Measurements from ENCODE around the gene TMEM116. TPM values are rescaled to one million over a fixed set of nuclear protein-coding genes. Genes with fewer than 3 reads are reported as not detected.

TMEM116 gene
- total and polyA plus RNA-seq, 2 donors (not counting 3 experiments of a cell fraction or from before 2014, with no cell fraction given) = 1.6 to 3.9 TPM

- Histone ChIP-seq H3K9me1 (replicated peaks; ENCODE audit: control insufficient read depth, extremely low read depth, insufficient read depth, low read length) (no peaks in the 10 kb centered on the region), H3K36me3 (ENCODE audit: control insufficient read depth in 2 of 2, extremely low read depth in 1 of 2, insufficient read depth in 2 of 2, low read length in 2 of 2) (peaks cover 19 to 35% of the 10 kb centered on the region in 2 experiments), H3K4me2 (ENCODE audit: insufficient read depth, low read length) (no peak overlapping the region), H3K27ac (ENCODE audit: insufficient read depth, low read depth, low read length) (no peak overlapping the region), H4K20me1 (replicated peaks; ENCODE audit: control insufficient read depth, extremely low read depth, insufficient read depth, low read length) (peaks cover 2% of the 10 kb centered on the region), H3K27me3 (ENCODE audit: control insufficient read depth in 2 of 2, insufficient read depth in 2 of 2, low read length in 2 of 2) (no peaks in the 10 kb centered on the region), H3K4me1 (ENCODE audit: control insufficient read depth, extremely low read depth, insufficient read depth, low read length) (no peaks in the 10 kb centered on the region), H3K9ac (replicated peaks; ENCODE audit: extremely low read depth, insufficient read depth, low read length) (no peak overlapping the region), H3K9me3 (replicated peaks; ENCODE audit: control insufficient read depth, insufficient read depth, low read length) (no peaks in the 10 kb centered on the region), H3K79me2 (ENCODE audit: control insufficient read depth, insufficient read depth, low read length) (no peaks in the 10 kb centered on the region), H3K4me3 (replicated peaks in 1 of 3; ENCODE audit: insufficient read depth in 1 of 3, low read depth in 1 of 3, low read length in 3 of 3) (no peak overlapping the region), H2AFZ (ENCODE audit: low read depth, low read length) (no peak overlapping the region)
- ChIA-PET POLR2A (no interaction called here), CTCF (no interaction called here)
- DNase-seq (ENCODE audit: low read depth, low spot score) = no peak
- intact Hi-C loops (cut with micrococcal nuclease) = no loop called here
- TF ChIP-seq EZH2 (IDR thresholded peaks at IDR 0.05; ENCODE audit: borderline replicate concordance, low read depth, low read length, severe bottlenecking) (no peak), MAX (IDR thresholded peaks at IDR 0.05; ENCODE audit: insufficient read depth, insufficient read length) (no peak), CTCF (IDR thresholded peaks at IDR 0.05; ENCODE audit: extremely low read depth in 1 of 2, insufficient read depth in 1 of 2, low read depth in 1 of 2, low read length in 2 of 2) (no peak), GATA2 (IDR thresholded peaks at IDR 0.05; ENCODE audit: insufficient read depth, insufficient read length, low read depth, low read length) (no peak), FOS (IDR thresholded peaks at IDR 0.05; ENCODE audit: borderline replicate concordance, insufficient read depth, low read length) (no peak), POLR2A (IDR thresholded peaks at IDR 0.05; ENCODE audit: low read depth, low read length) (no peak), MYC (IDR thresholded peaks at IDR 0.05; ENCODE audit: low read depth, low read length) (no peak), JUN (IDR thresholded peaks at IDR 0.05; ENCODE audit: borderline replicate concordance, insufficient read depth, insufficient read length, low read depth) (no peak), POLR2AphosphoS5 (IDR thresholded peaks at IDR 0.05; ENCODE audit: insufficient read depth, low read depth, low read length) (no peak)
- no peak for FAIRE-seq
- dilution Hi-C loops (cut with MboI; ENCODE audit: extremely low pct_ligation_motif_present, low sequenced_read_pairs) = no loop called here
- no TSS peak for BruUV-seq (replicated peaks)
Observed at GRCh38 chr12:111881716-111882115, 131.2 kb downstream of the TMEM116 start.

Small RNAs within 50 kb of the gene (microRNA-seq; reads per million reads assigned to microRNA genes)
- not detected for gene MIR3657 (ENCODE audit: borderline number of aligned reads, borderline replicate concordance)

Small RNAs within 50 kb of the gene (small RNA-seq; reads per million reads assigned to genes)
- gene AC004024.1 (ENCODE audit: insufficient read depth, insufficient read length, low read depth, low replicate concordance) (not detected), gene MIR3657 (ENCODE audit: insufficient read depth, insufficient read length, low read depth, low replicate concordance) (not detected)

Other genes starting within 250 kb of the TMEM116 start
- gene ALDH2, start 246.2 kb downstream of the TMEM116 start, total RNA-seq = 71.4 and 86.5 TPM in 2 replicates
- gene ALDH2, start 246.2 kb downstream of the TMEM116 start, polyA plus RNA-seq = 58.9 and 69.5 TPM in 2 replicates
- 46.4 and 47.1 TPM in 2 replicates for gene MAPKAPK5, start 170.9 kb downstream of the TMEM116 start, total RNA-seq
- gene MAPKAPK5, start 170.9 kb downstream of the TMEM116 start, polyA plus RNA-seq = 19.2 and 22.8 TPM in 2 replicates
- 108 and 116 TPM in 2 replicates for gene ERP29, start 261 bp upstream of the TMEM116 start, total RNA-seq
- 56.1 and 77.1 TPM in 2 replicates for gene ERP29, start 261 bp upstream of the TMEM116 start, polyA plus RNA-seq
- gene NAA25, start 95.6 kb upstream of the TMEM116 start, total RNA-seq = 25.5 and 26.6 TPM in 2 replicates
- 3.9 and 5.3 TPM in 2 replicates for gene NAA25, start 95.6 kb upstream of the TMEM116 start, polyA plus RNA-seq
- gene TRAFD1, start 112.4 kb upstream of the TMEM116 start, total RNA-seq = 22.4 and 24.9 TPM in 2 replicates
- gene TRAFD1, start 112.4 kb upstream of the TMEM116 start, polyA plus RNA-seq = 17.3 and 20.3 TPM in 2 replicates

Measured in endothelial cell of umbilical vein (primary cell).